ENCODE measurements around the gene AOAH.
"Not testable (repeated sequence)": the region's sequence is repeated elsewhere in the genome, so short reads cannot be mapped to it uniquely, and the experiment has no call there.

The AOAH gene

GRCh38 chr7:36654436-36654835, 69.9 kb downstream of the AOAH start:
- DNase-seq, result no peak

- DNase-seq, result no peak
Measured at GRCh38 chr7:36653663-36654355, 70.5 kb downstream of the AOAH start.

GRCh38 chr7:36653008-36653662, 71.2 kb downstream of the AOAH start:
- DNase-seq, result no peak

GRCh38 chr7:36652431-36652830, 71.9 kb downstream of the AOAH start:
- no peak for DNase-seq

- no peak for DNase-seq
Measured at GRCh38 chr7:36651404-36651803, 72.9 kb downstream of the AOAH start.

- DNase-seq, result no peak
Measured at GRCh38 chr7:36650766-36651312, 73.5 kb downstream of the AOAH start.

GRCh38 chr7:36650320-36650719, 74.0 kb downstream of the AOAH start:
- no peak for DNase-seq

GRCh38 chr7:36649319-36649718, 75.0 kb downstream of the AOAH start:
- not testable (repeated sequence) for DNase-seq

- no peak for DNase-seq
Measured at GRCh38 chr7:36648441-36648840, 75.9 kb downstream of the AOAH start.

- DNase-seq, result no peak
Measured at GRCh38 chr7:36644625-36645422, 79.5 kb downstream of the AOAH start.

GRCh38 chr7:36642414-36642813, 81.9 kb downstream of the AOAH start:
- no peak for DNase-seq

- DNase-seq, result no peak
Measured at GRCh38 chr7:36642010-36642409, 82.3 kb downstream of the AOAH start.

- DNase-seq, result no peak
Measured at GRCh38 chr7:36640682-36641081, 83.6 kb downstream of the AOAH start.

- peak; percentile 59 for DNase-seq
Measured at GRCh38 chr7:36639826-36640225, 84.5 kb downstream of the AOAH start.

GRCh38 chr7:36638586-36639263, 85.6 kb downstream of the AOAH start:
- DNase-seq, result no peak

GRCh38 chr7:36638140-36638539, 86.2 kb downstream of the AOAH start:
- DNase-seq, result no peak

- no peak for DNase-seq
Measured at GRCh38 chr7:36637417-36637816, 86.9 kb downstream of the AOAH start.

GRCh38 chr7:36636126-36636525, 88.2 kb downstream of the AOAH start:
- no peak for DNase-seq

GRCh38 chr7:36635091-36635490, 89.2 kb downstream of the AOAH start:
- DNase-seq, result no peak

GRCh38 chr7:36633377-36633776, 90.9 kb downstream of the AOAH start:
- DNase-seq, result no peak

- no peak for DNase-seq
Measured at GRCh38 chr7:36630112-36630650, 94.1 kb downstream of the AOAH start.

GRCh38 chr7:36629351-36629750, 94.9 kb downstream of the AOAH start:
- no peak for DNase-seq

GRCh38 chr7:36627836-36628235, 96.5 kb downstream of the AOAH start:
- DNase-seq, result no peak

Data from activated CD8-positive, alpha-beta memory T cell treated with anti-CD3 and anti-CD28 coated beads, Interleukin-2, amount 50 U/mL, for 48 hours (primary cell).